SK-N-SH treated with all-trans-retinoic acid at 6 μM for 48 hours (cell line): Measurements from ENCODE around the gene RAB36.

Experiments used
- ATAC-seq: fragments of 200-7000 bp; cut with Tn5 transposase; 3 replicates; pipeline ENCODE4 v1.9.1; 2020; ENCODE audit warnings: mild to moderate bottlenecking, moderate library complexity
- ARNTL ChIP-seq: fragments of 450-650 bp; formaldehyde crosslinking; IDR thresholded peaks from 2 replicates; pipeline ENCODE4 v1.5.0; 2020; ENCODE audit warnings: low read depth, mild to moderate bottlenecking, moderate library complexity, borderline replicate concordance
- BACH2 ChIP-seq: fragments of 250-450 bp; sonication (Bioruptor Pico); IDR thresholded peaks from 2 replicates; pipeline ENCODE4 v1.9.0; 2021; ENCODE audit warnings: mild to moderate bottlenecking, borderline replicate concordance
- CREB5 ChIP-seq: fragments of 250-450 bp; sonication (Bioruptor Pico); IDR thresholded peaks from 2 replicates; pipeline ENCODE4 v1.5.1; 2020; ENCODE audit warnings: low read depth, mild to moderate bottlenecking, moderate library complexity
- CSDC2 ChIP-seq: fragments of 250-450 bp; sonication (Bioruptor Pico); IDR thresholded peaks from 2 replicates; pipeline ENCODE4 v1.5.0; 2020; ENCODE audit warnings: mild to moderate bottlenecking, moderate library complexity
- CSRNP3 ChIP-seq: fragments of 250-450 bp; sonication (Bioruptor Pico); IDR thresholded peaks from 2 replicates; pipeline ENCODE4 v1.5.1; 2021; ENCODE audit warnings: mild to moderate bottlenecking, moderate library complexity
- ESRRG ChIP-seq: fragments of 250-450 bp; sonication (Bioruptor Pico); IDR thresholded peaks from 2 replicates; pipeline ENCODE4 v1.6.1; 2021; ENCODE audit warnings: mild to moderate bottlenecking
- GLIS3 ChIP-seq: fragments of 250-450 bp; sonication (Bioruptor Pico); IDR thresholded peaks from 2 replicates; pipeline ENCODE4 v1.5.0; 2020; ENCODE audit warnings: mild to moderate bottlenecking, moderate library complexity
- ISL1 ChIP-seq: fragments of 250-450 bp; sonication (Bioruptor Pico); IDR thresholded peaks from 2 replicates; pipeline ENCODE4 v2.1.2; 2022; ENCODE audit warnings: mild to moderate bottlenecking, moderate library complexity
- OSR1 ChIP-seq: fragments of 250-450 bp; sonication (Bioruptor Pico); IDR thresholded peaks from 2 replicates; pipeline ENCODE4 v1.8.0; 2022; ENCODE audit warnings: moderate library complexity, mild to moderate bottlenecking, inconsistent platforms
- PATZ1 ChIP-seq: fragments of 250-450 bp; sonication (Bioruptor Pico); IDR thresholded peaks from 2 replicates; pipeline ENCODE4 v1.8.0; 2020; ENCODE audit warnings: mild to moderate bottlenecking, moderate library complexity, borderline replicate concordance
- POU6F1 ChIP-seq: fragments of 250-450 bp; sonication (Bioruptor Pico); IDR thresholded peaks from 2 replicates; pipeline ENCODE4 v1.8.0; 2021; ENCODE audit warnings: low read depth, mild to moderate bottlenecking, moderate library complexity, borderline replicate concordance
- PPARA ChIP-seq: fragments of 250-450 bp; sonication (Bioruptor Pico); IDR thresholded peaks from 2 replicates; pipeline ENCODE4 v1.5.0; 2020; ENCODE audit warnings: mild to moderate bottlenecking, borderline replicate concordance
- RARB ChIP-seq: fragments of 250-450 bp; sonication (Bioruptor Pico); IDR thresholded peaks from 2 replicates; pipeline ENCODE4 v1.8.0; 2021; ENCODE audit warnings: mild to moderate bottlenecking, moderate library complexity
- SNAI2 ChIP-seq: fragments of 250-450 bp; sonication (Bioruptor Pico); IDR thresholded peaks from 2 replicates; pipeline ENCODE4 v1.5.0; 2020; ENCODE audit warnings: mild to moderate bottlenecking, moderate library complexity
- TCF4 ChIP-seq: fragments of 250-450 bp; sonication (Bioruptor Pico); IDR thresholded peaks from 2 replicates; pipeline ENCODE4 v1.8.0; 2021; ENCODE audit warnings: mild to moderate bottlenecking, moderate library complexity, borderline replicate concordance
- TOX ChIP-seq: fragments of 250-450 bp; sonication (Bioruptor Pico); IDR thresholded peaks from 2 replicates; pipeline ENCODE4 v1.8.0; 2021; ENCODE audit warnings: mild to moderate bottlenecking, moderate library complexity, borderline replicate concordance
- TSHZ2 ChIP-seq: fragments of 250-450 bp; sonication (Bioruptor Pico); IDR thresholded peaks from 2 replicates; pipeline ENCODE4 v1.5.0; 2020; ENCODE audit warnings: mild to moderate bottlenecking, moderate library complexity
- ZC3H10 ChIP-seq: fragments of 250-450 bp; sonication (Bioruptor Pico); IDR thresholded peaks from 2 replicates; pipeline ENCODE4 v1.5.1; 2021; ENCODE audit warnings: mild to moderate bottlenecking, moderate library complexity
- ZFP3 ChIP-seq: fragments of 250-450 bp; sonication (Bioruptor Pico); IDR thresholded peaks from 2 replicates; pipeline ENCODE4 v1.5.0; 2020; ENCODE audit warnings: mild to moderate bottlenecking, moderate library complexity
- ZFP30 ChIP-seq: fragments of 450-650 bp; formaldehyde crosslinking; IDR thresholded peaks from 2 replicates; pipeline ENCODE4 v1.5.0; 2022; ENCODE audit warnings: mild to moderate bottlenecking, moderate library complexity
- ZNF565 ChIP-seq: fragments of 450-650 bp; formaldehyde crosslinking; conservative IDR thresholded peaks from 2 replicates; pipeline ENCODE4 v1.5.0; 2020; ENCODE audit warnings: low read depth, mild to moderate bottlenecking, moderate library complexity
- ZNF70 ChIP-seq: fragments of 450-650 bp; formaldehyde crosslinking; IDR thresholded peaks from 2 replicates; pipeline ENCODE4 v1.5.0; 2020; ENCODE audit warnings: mild to moderate bottlenecking, moderate library complexity
- ZNF8 ChIP-seq: fragments of 450-650 bp; formaldehyde crosslinking; IDR thresholded peaks from 2 replicates; pipeline ENCODE4 v1.5.0; 2020; ENCODE audit warnings: mild to moderate bottlenecking, moderate library complexity

RAB36 gene

GRCh38 chr22:23184100-23184763 is 39.0 kb downstream of the RAB36 start:
- no peak for ATAC-seq
- TF ChIP-seq CSRNP3 (no peak), RARB (CRISPR knock-in tag) (no peak), SNAI2 (CRISPR knock-in tag) (no peak), POU6F1 (CRISPR knock-in tag) (no peak), ISL1 (CRISPR knock-in tag) (no peak), PPARA (CRISPR knock-in tag) (no peak), ZNF8 (CRISPR knock-in tag) (no peak), CSDC2 (CRISPR knock-in tag) (no peak), ZNF565 (CRISPR knock-in tag) (no peak), ESRRG (CRISPR knock-in tag) (no peak)

GRCh38 chr22:23184764-23185113 is 39.5 kb downstream of the RAB36 start:
- TF ChIP-seq ZNF8 (CRISPR knock-in tag) (no peak), ESRRG (CRISPR knock-in tag) (no peak), RARB (CRISPR knock-in tag) (no peak), TOX (CRISPR knock-in tag) (no peak), SNAI2 (CRISPR knock-in tag) (no peak), CSRNP3 (no peak), ZFP3 (no peak), TCF4 (CRISPR knock-in tag) (no peak), ZNF70 (CRISPR knock-in tag) (no peak), ARNTL (no peak), BACH2 (CRISPR knock-in tag) (no peak)
- no peak for ATAC-seq

- no peak for ATAC-seq
These were observed 41.9 kb downstream of the RAB36 start for GRCh38 chr22:23187211-23187610.

More at GRCh38 chr22:23187211-23187610, 41.9 kb downstream of the RAB36 start:
- no peak for TF ChIP-seq ZC3H10 (CRISPR knock-in tag)
- TF ChIP-seq TCF4 (CRISPR knock-in tag), result no peak
- TF ChIP-seq BACH2 (CRISPR knock-in tag), result no peak
- no peak for TF ChIP-seq ARNTL
- no peak for TF ChIP-seq TSHZ2 (CRISPR knock-in tag)
- no peak for TF ChIP-seq ZFP3
- no peak for TF ChIP-seq CSDC2 (CRISPR knock-in tag)
- no peak for TF ChIP-seq ISL1 (CRISPR knock-in tag)
- no peak for TF ChIP-seq ZNF8 (CRISPR knock-in tag)
- TF ChIP-seq ZFP30 (CRISPR knock-in tag), result no peak
- no peak for TF ChIP-seq GLIS3 (CRISPR knock-in tag)
- no peak for TF ChIP-seq CREB5 (CRISPR knock-in tag)
- TF ChIP-seq CSRNP3, result no peak
- no peak for TF ChIP-seq ESRRG (CRISPR knock-in tag)
- no peak for TF ChIP-seq RARB (CRISPR knock-in tag)
- no peak for TF ChIP-seq OSR1 (CRISPR knock-in tag)
- TF ChIP-seq ZNF565 (CRISPR knock-in tag), result no peak
- no peak for TF ChIP-seq PATZ1 (CRISPR knock-in tag)
